ENCODE measurements around the gene SERPINB10.

GRCh38 chr18:63879709-63880108 lies 28.0 kb upstream of the SERPINB10 start:
- TF ChIP-seq, protein P1, sequence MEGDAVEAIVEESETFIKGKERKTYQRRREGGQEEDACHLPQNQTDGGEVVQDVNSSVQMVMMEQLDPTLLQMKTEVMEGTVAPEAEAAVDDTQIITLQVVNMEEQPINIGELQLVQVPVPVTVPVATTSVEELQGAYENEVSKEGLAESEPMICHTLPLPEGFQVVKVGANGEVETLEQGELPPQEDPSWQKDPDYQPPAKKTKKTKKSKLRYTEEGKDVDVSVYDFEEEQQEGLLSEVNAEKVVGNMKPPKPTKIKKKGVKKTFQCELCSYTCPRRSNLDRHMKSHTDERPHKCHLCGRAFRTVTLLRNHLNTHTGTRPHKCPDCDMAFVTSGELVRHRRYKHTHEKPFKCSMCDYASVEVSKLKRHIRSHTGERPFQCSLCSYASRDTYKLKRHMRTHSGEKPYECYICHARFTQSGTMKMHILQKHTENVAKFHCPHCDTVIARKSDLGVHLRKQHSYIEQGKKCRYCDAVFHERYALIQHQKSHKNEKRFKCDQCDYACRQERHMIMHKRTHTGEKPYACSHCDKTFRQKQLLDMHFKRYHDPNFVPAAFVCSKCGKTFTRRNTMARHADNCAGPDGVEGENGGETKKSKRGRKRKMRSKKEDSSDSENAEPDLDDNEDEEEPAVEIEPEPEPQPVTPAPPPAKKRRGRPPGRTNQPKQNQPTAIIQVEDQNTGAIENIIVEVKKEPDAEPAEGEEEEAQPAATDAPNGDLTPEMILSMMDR (tag by site-specific recombination; IDR thresholded peaks at IDR 0.05) = no peak
- TF ChIP-seq ZNF747 (tag by site-specific recombination; IDR thresholded peaks at IDR 0.05) (no peak), ZNF596 (tag by site-specific recombination; IDR thresholded peaks at IDR 0.05) (no peak), SETDB1 (IDR thresholded peaks at IDR 0.05; ENCODE audit: insufficient read length, low read length) (no peak), ZNF24 (tag by site-specific recombination; IDR thresholded peaks at IDR 0.05) (no peak), ZSCAN18 (tag by site-specific recombination; IDR thresholded peaks at IDR 0.05) (no peak), ZNF555 (tag by site-specific recombination; conservative IDR thresholded peaks at IDR 0.05) (no peak), ZNF324 (tag by site-specific recombination; IDR thresholded peaks at IDR 0.05) (no peak), ZNF121 (tag by site-specific recombination; IDR thresholded peaks at IDR 0.05) (no peak), TCF7L2 (IDR thresholded peaks at IDR 0.05; ENCODE audit: borderline replicate concordance, low read depth, low read length) (no peak)

All from HEK293 (cell line).